Stimulated activated CD4-positive, alpha-beta T cell treated with anti-CD3 and anti-CD28 coated beads, Interleukin-12 subunit alpha, Interleukin-12 subunit beta, amount 100 ng/mL, for 4 hours (primary cell): ENCODE results near the gene RNF224.

Experiments used
- DNase-seq: peaks from one replicate; pipeline ENCODE4 v3.0.0-alpha.2; 2020

Gene RNF224

GRCh38 chr9:137192859-137193258 is 34.4 kb upstream of the RNF224 start:
- DNase-seq = no peak

DNA sequence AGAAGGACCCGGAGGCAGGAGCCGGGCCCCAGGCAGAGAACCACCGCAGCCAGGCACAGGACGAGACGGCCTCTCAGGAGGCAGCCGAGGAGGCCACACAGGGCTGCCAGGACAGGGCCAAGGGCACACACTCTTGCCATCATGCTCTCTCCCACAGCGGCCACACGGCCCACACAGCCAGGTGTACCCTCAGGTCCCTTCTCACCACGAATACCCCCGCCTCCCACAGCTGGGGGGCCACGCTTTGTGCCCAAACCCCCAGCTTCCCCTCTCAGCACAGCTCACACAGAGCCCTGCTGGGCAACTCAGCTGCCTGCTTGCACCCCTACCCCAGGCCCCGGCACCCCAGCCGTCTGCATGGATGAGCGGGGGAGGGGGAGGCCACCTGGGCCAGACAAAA is 33.5 kb upstream of the RNF224 start:
- no peak for DNase-seq

DNA sequence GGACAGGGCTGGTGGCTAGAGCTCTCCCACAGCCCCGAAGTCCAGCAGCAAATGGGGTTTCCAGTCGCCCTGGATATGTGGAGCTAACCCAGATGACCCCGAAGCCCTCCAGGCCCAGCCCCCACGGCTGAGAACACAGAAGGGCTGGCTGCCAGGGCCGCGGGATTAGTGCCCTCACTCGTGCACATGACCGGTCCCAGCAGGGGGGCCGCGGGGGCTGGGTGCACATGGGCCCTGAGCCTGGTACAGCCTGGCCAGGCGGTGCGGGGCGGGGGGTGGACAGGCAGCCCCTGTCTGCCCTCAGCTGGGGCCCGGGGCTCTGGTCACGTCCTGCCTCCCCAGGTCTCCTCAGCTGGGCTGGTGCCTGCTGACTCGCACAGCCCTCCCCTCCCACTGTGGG is 32.9 kb upstream of the RNF224 start:
- no peak for DNase-seq

DNA sequence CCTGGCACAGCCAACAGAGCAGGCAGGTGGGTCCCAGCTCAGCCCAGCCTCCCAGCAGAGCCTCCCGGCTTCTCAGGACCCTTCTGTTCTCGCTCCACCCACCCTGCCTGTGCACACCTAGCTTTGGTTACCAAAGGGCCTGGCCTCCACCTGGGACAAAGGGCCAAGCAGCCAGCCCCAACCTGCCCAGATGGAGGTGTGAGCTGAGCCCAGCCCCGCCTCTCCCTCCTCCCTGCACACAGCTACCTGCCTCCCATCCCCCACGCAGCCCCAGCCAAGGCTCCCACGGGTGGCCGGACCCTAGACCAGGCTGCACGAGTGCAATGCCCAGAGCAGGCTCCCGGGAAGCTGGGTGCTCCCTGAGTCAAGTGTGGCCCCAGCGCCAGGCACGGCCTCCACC is 32.4 kb upstream of the RNF224 start:
- DNase-seq = no peak

GRCh38 chr9:137195525-137196220 is 31.6 kb upstream of the RNF224 start:
- no peak for DNase-seq

GRCh38 chr9:137198051-137198901 is 29.0 kb upstream of the RNF224 start:
- DNase-seq = no peak

DNA sequence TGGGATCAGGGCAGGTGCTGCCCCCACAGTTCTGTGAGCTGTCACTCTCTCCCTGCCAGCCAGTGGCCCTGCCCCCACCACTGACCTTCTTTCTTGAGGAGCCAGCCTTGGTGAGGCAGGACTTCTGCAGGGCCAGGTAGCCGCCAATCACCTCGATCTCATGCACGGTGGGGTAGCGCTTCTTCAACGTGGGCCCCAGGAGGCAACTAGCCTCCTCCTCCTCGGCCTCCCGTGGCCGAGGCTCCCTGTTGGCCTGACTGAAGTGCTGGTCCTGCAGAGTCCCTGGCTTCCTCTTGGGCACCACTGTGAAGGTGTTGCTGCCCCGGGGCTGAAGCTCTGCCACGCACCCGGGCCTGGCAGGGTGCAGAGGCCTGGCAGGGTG is 28.4 kb upstream of the RNF224 start:
- no peak for DNase-seq

DNA sequence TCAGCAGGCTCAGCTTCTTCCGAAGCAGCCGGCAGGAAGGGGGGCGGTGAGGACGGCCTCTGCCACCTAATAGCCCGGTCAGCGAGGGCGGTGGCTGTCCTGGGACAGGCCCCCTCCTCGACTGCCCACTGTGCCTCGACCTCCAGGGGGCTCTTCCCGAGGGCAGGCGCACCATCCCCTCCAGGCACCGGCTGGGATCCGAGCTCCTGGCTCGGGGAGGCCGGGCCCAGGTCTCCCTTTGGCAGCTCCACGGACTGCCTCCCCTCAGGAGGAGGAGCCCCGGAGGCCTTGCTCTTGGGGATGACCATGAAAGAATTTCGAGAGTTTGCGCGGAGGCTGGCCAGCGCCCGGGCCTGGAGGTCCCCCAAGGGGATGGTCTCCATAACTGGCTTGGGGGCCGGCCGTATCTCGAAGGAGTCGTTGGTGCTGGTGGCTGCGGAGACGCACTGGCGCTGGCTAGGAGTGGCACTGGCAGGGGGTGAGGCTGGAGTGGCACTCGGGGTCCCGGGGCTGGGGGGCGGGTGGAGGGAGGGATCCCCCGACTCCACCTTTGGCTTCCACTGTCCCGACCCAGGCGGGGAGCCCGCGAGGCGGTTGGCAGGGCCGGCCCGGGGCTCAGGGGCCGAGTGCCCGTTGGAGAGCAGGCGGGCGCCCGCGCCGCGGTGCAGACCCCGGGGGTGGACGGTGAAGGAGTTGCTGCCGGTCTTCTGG is 27.7 kb upstream of the RNF224 start:
- DNase-seq = no peak

GRCh38 chr9:137200311-137201204 is 26.7 kb upstream of the RNF224 start, which contains the start of gene TPRN:
TPRN (minus strand) TSS chr9:137200741; CDS start chr9:137200711, 30 bp downstream.
- peak; percentile 96 for DNase-seq

DNA sequence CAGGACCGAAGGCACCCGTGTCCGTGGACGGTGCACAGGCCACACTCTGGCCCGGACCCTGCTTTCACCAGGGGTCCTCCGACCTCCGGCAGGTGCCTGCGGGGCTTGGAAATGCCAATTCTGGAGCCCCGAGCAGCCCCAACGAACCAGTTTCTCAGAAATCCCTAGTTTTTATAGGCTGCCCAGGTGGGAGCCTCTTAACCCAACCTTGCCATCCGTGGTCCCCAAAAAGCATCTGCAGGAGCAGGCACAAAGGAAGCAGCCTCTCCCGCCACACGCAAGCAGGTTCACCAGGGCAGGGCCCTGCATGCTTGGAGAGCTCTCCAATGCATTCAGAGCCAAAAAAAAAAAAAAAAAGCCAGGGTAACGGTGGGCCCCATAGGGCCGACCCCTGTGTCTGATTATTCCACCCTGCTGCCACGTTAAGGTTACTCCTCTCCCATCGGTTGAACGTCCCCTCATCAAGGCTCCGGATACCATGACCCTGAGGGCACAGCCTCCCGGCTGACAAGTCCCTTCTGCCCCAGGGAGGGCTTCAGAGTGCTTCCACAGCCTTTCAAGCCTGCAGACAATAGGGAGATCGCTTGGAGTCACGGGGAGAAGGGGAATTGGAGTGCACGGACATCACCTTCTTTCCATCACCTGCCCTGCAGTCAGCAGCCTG is 26.0 kb upstream of the RNF224 start:
- DNase-seq = no peak

DNA sequence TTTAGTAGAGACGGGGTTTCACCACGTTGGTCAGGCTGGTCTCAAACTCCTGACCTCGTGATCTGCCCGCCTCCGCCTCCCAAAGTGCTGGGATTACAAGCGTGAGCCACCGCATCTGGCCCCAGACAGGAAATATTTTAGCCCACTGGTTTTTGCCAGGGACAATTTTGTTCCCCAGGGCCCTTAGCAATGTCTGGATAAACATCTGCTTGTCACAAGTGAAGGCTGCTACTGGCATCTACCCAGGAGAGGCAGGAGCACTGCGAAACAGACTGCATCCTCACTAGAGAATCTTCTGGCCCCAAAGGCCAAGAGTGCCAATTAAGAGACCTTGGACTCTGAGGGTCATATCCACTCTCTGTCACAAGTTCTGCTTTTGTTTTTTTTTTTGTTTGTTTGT is 24.3 kb upstream of the RNF224 start:
- DNase-seq = no peak

- no peak for DNase-seq
These were observed 22.6 kb upstream of the RNF224 start for GRCh38 chr9:137204731-137205125.

- peak; percentile 94 for DNase-seq
These were observed 21.9 kb upstream of the RNF224 start, which contains the start of the genes NDOR1 and TMEM203 for GRCh38 chr9:137205126-137206069. NDOR1 (plus strand) TSS chr9:137205700; CDS start chr9:137205778, 78 bp downstream. TMEM203 (minus strand) TSS chr9:137205648; CDS start chr9:137205414, 234 bp downstream.

DNA sequence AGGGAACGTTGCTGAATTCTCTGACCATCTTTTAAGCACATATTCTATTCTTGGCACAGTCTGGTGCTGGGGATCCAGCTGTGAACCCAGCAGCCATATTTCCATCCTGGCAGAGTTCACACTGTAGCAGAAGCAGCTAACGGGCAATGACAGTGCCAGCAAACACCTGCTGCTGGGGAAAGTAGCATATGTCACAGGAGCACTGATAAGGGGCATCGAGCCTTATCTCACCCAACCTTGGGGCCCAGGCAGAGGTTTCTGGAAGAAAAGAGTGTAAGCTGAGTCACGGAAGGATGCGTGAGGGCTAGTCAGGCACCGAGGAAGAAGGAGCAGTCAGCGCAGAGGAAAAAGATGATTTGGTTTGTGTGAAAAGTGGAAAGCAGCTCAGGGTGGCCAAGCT is 20.7 kb upstream of the RNF224 start:
- DNase-seq = no peak

DNA sequence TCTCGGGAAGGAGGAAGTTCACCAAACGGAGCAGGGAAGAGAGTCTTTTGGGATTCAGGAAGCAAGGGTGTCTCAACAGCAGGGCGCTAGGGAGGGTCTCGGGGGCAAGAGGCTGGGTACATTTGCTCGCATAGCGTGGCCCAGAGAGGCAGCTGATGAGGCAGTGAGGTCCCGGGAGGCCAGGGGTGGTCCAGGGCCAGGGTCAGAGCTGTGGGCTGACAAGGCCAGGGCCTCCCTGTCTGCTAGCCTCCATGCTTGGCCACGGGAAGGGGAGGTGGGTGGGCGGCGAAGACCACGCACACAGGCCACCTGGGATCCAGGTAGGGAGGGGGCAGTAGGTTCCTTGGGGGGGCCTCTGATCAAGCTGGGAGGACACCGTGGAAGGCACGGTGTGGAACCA is 15.8 kb upstream of the RNF224 start:
- DNase-seq = no peak

DNA sequence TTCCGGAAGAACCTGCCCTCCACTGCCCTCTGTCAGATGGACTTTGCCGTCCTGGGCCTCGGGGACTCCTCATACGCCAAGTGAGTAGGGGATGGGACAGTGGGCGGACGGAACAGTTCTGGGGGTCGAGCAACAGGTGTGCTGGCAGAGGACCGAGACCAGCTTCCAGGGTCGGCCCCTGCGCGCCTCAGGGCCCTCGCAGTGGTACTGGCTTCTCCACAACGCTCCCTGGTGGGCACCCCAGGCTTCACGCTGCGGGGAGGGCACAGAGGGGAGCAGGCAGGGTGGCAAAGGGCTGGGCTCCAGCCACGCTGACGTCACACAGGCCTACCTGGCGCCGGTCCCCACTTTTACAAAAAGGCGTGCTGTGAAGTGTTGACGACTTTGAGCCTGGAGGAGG is 14.8 kb upstream of the RNF224 start:
- no peak for DNase-seq

DNA sequence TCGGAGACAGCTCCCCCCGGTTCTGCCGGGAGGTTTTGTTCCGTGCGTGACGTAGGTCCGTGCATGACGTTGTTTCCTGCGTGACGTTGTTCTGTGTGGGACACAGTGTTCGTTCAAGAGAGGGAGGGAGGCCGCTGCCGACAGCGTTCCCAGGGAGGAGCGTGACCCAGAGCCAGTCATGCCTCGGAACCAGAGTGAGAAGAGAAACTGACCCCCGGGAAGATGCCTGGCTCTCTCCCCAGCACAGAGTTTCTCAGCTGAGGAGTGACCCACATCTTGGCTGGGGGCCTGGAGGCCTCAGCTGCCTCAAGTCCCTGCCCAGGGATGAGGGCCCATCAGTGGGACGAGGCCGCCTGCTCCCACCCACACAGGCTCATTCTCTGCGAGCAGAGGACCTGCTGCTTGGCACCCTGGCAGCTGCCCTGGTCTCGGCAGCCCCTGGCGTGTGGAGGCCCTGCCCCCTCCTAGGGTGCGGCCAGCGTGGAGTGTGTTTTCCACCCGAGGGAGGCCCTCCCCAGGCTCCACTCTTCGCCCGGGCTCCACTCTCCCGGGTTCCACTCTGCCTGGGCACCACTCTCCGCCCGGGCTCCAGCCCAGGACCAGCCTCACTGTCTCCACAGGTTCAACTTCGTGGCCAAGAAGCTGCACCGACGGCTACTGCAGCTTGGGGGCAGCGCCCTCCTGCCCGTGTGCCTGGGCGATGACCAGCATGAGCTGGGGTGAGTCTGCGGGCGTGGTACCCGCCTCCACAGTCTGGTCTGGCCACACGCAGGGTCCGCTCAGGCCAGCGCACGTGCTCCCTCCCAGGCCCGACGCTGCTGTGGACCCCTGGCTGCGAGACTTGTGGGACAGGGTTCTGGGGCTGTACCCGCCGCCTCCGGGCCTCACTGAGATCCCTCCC is 13.9 kb upstream of the RNF224 start:
- DNase-seq = no peak

DNA sequence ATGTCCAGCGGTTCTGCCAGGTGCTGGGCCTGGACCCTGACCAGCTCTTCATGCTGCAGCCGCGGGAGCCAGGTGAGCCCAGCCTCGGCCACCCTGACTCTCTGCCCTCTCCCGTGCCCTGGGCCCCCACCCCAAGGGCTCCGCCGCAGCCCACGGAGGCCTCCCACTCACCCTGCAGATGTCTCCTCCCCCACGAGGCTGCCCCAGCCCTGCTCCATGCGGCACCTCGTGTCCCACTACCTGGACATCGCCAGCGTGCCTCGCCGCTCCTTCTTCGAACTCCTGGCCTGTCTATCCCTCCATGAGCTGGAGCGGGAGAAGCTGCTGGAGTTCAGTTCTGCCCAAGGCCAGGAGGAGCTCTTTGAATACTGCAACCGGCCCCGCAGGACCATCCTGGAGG is 12.7 kb upstream of the RNF224 start:
- no peak for DNase-seq

GRCh38 chr9:137215196-137215986 is 11.9 kb upstream of the RNF224 start:
- DNase-seq = no peak
